Measurements from ENCODE around the gene VASH2. TPM values are rescaled to one million over a fixed set of nuclear protein-coding genes. Genes with fewer than 3 reads are reported as not detected.

The VASH2 gene
- total RNA-seq, 1 experiment from 2014 or later, result 2.9 TPM

GRCh38 chr1:212930986-212931678 is 19.2 kb upstream of the VASH2 start:
- no peak for DNase-seq (ENCODE audit: low spot score)

GRCh38 chr1:212933815-212934471 is 16.4 kb upstream of the VASH2 start:
- no peak for DNase-seq (ENCODE audit: low spot score)

- no peak for DNase-seq (ENCODE audit: low spot score)
Measured at GRCh38 chr1:212935387-212935981, 14.9 kb upstream of the VASH2 start.

- DNase-seq (ENCODE audit: low spot score), result no peak
Measured at GRCh38 chr1:212937034-212937433, 13.3 kb upstream of the VASH2 start.

GRCh38 chr1:212938846-212939245 is 11.5 kb upstream of the VASH2 start:
- DNase-seq (ENCODE audit: low spot score), result no peak

GRCh38 chr1:212941452-212941851 is 8.9 kb upstream of the VASH2 start:
- no peak for DNase-seq (ENCODE audit: low spot score)

- no peak for DNase-seq (ENCODE audit: low spot score)
Measured at GRCh38 chr1:212942679-212943392, 7.5 kb upstream of the VASH2 start.

- DNase-seq (ENCODE audit: low spot score), result no peak
Measured at GRCh38 chr1:212943393-212943710, 7.0 kb upstream of the VASH2 start.

- no peak for DNase-seq (ENCODE audit: low spot score)
Measured at GRCh38 chr1:212944229-212944901, 6.0 kb upstream of the VASH2 start.

GRCh38 chr1:212945056-212945455 is 5.3 kb upstream of the VASH2 start:
- DNase-seq (ENCODE audit: low spot score), result no peak

GRCh38 chr1:212945463-212946160 is 4.7 kb upstream of the VASH2 start:
- DNase-seq (ENCODE audit: low spot score), result no peak

- DNase-seq (ENCODE audit: low spot score), result no peak
Measured at GRCh38 chr1:212946872-212947271, 3.5 kb upstream of the VASH2 start.

- DNase-seq (ENCODE audit: low spot score), result no peak
Measured at GRCh38 chr1:212949771-212950170, 570 bp upstream of the VASH2 start.

GRCh38 chr1:212951126-212951946 is 995 bp downstream of the VASH2 start:
- no peak for DNase-seq (ENCODE audit: low spot score)

GRCh38 chr1:212951947-212952640 is 1.8 kb downstream of the VASH2 start:
- DNase-seq (ENCODE audit: low spot score), result no peak

GRCh38 chr1:212952641-212952976 is 2.3 kb downstream of the VASH2 start:
- no peak for DNase-seq (ENCODE audit: low spot score)

GRCh38 chr1:212953321-212953720 is 3.0 kb downstream of the VASH2 start:
- no peak for DNase-seq (ENCODE audit: low spot score)

GRCh38 chr1:212954514-212954913 is 4.2 kb downstream of the VASH2 start:
- no peak for DNase-seq (ENCODE audit: low spot score)

- DNase-seq (ENCODE audit: low spot score), result no peak
Measured at GRCh38 chr1:212955098-212955497, 4.8 kb downstream of the VASH2 start.

GRCh38 chr1:212955961-212956620 is 5.8 kb downstream of the VASH2 start:
- DNase-seq (ENCODE audit: low spot score), result no peak
